HG02938 (cell line): ENCODE measurements around the gene RAPGEF1.
A peak's percentile ranks its signal among the peaks of the same experiment; 100 is the strongest.

Source experiments
- ATAC-seq: cut with Tn5 transposase; IDR thresholded peaks from one replicate; pipeline ENCODE4 v1.9.1; 2021; ENCODE audit warnings: mild to moderate bottlenecking, moderate library complexity; ENCODE audit not compliant: unreplicated experiment

Gene RAPGEF1

DNA sequence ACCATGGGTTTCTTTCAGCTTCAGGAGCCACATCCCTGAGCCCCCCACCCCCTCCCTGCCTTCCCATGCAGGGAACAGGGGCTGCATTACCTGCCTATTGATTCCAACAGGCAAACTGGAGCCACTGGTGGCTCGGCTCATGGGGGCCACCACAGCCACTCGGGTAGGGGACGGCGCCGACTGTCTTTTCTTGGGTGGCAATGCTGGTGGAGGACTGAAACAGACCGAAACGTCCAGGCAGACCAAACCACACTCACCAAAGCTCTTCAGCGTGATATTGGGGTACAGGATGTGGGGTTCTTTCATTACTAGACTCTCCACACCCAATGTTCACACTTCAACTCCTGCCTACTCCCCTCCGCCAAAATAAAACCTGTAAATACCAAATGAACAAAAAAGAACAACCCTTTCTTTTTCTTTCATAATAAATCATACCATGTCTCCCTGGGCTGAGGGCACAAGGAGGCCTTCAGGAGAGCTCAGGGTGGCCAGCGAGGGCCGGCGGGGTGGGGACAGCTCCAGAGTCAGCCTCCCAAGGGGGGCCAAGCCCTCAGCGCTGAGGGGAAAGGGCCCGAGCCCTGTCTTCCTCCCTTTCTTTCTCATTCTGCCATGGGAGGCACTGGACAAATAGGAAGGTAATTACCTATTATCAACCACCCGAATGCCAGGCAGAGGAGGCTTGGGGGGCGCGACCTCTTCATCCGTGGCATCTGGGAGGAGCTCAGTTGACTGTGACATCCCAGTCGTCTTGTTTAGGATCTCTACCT, 111.2 kb downstream of the RAPGEF1 start:
- no peak for ATAC-seq

DNA sequence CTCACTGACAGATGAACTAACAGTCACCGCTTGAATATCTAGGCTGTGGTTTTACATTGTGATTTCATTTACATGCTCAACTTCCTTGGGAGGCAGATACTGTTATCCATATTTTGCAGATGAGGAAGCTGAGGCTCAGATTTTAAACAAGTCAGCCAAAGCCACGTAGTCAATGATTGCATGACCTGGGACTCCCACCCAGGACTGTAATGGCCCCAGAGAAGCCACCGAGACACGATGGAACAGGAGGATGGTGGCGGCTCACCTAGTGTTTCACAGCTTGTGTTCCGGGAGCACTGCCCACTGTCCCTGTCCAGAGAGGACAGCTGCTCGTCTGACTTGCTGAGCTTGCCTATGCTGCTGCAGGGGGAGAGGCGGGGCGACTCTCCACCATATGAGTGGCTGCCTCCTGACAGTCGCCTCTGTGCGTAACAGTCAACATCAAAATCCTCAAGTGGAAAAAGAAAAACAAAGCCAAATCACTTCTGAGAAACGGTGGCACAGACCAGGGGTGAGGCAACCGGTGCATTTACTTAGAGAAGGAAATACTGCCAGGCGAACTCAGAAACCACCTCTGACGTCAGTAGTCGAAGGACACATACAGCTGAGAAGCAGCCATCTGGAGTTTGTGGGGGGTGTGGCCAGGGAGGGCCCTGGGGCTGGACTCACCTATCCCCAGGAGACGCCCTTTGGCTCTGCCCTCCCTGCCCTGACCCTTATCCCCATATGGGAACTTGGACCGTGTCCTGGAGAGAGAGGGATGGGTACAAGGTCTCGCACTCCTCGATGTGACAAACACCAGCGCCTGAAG, 112.0 kb downstream of the RAPGEF1 start:
- ATAC-seq, result no peak

DNA sequence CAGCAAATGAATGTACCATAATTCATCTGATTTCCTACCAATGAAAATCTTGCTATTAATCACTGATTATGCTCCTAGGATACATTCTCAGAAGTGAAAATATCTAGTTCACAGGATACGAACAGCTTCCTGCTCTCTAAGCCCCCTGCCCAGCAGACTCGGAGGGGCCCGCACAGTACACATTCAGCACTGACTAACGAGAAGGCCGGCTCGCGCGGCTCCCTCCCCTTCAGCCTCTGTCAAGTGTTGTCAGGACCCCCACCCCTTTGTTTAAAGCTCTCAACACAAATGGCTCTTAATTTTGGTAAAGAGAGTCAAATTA, 112.6 kb downstream of the RAPGEF1 start:
- ATAC-seq, result no peak

DNA sequence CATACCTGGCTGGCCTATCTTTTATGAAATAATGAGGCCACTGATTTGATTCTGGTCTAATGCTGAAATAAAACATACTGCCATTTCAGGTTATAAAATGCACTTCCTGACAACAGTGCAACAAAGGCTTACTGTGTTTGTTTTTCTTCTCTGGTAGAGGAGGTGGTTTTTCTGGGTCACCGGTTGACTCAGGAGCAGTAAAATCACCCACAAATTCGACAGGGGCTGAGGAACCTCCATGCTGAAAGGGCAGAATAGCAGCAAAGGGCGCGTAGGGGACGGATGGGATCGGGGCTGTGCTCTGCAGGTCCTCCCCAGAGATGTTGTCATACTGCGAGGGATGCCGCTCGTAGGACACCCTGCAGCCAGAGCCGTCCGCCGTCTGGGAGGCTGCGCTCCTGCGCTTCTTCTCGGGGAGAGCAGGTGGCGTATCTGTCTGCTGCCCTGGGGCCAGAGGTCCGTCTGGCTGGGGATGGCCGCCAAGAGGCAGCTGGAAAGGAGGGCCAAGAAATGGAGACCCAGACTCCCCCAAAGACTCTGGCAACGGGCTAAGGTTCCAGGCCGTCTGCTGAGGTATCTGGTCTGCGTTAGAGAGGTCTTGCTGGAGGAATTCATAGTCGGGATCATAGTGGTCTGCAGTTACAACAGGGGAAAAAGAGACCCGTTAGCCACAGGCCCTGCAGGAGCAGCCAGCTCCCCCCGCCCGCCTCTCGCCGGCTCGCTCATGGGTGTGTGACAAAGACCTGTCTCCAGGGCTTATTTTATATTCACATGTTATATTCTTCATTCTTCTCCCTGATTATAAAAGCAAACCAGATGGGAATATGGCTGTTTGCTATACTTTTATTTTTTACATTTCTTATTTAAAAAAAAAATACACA, 113.8 kb downstream of the RAPGEF1 start:
- ATAC-seq, result no peak

DNA sequence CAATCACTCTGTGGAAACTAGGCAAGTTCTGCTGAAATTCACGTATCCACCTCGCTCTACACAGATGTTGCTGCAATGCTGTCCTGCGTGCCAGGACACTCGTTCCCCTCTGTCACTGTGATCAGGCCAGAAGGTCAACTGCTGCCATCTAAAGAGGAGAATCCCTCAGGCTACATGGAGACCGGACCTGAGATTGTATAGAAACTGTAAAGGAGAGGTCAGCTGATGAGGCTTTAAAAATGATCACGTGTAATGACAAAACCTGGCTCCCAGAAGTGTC, 114.4 kb downstream of the RAPGEF1 start:
- ATAC-seq, result no peak

DNA sequence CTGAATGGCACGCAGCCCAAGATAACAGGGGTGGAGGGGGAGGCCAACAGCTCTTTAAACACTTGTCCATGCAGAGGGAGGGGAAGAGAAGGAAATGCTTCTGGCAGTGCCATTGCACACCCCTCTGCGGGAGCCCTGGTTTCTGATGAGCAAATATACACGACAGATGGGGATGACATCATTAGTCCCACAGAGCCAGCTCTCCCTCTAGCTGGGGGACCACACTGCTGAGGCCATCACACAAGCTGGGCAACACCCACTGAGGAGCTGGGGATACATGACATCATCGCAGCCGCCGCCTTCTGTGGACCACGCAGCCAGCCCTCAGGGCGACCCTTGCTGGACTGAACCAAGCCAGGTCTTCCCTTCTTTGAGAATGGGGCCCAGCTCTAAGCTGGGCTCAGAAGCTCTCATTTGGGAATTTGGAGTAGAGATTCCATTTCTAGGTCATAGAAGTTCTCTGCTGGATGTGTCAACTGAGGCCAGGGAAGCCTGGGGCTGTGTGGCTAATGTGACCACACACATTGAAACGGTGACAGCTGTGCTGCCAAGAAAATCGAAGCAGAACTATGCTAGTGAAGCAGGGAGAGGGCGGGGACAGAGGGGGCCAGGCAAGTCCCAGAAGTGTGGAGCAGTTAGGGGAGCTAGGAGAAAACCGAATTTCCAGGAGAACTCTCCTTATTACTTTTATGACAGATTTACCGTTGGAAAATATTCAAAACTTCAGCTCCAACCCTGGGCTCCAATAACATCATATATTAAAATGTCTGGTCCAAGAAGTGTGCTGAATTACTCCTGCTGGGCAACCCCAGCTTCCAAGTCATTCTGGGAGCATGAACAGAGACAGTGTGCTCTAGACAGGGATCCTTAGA, 115.0 kb downstream of the RAPGEF1 start:
- no peak for ATAC-seq

DNA sequence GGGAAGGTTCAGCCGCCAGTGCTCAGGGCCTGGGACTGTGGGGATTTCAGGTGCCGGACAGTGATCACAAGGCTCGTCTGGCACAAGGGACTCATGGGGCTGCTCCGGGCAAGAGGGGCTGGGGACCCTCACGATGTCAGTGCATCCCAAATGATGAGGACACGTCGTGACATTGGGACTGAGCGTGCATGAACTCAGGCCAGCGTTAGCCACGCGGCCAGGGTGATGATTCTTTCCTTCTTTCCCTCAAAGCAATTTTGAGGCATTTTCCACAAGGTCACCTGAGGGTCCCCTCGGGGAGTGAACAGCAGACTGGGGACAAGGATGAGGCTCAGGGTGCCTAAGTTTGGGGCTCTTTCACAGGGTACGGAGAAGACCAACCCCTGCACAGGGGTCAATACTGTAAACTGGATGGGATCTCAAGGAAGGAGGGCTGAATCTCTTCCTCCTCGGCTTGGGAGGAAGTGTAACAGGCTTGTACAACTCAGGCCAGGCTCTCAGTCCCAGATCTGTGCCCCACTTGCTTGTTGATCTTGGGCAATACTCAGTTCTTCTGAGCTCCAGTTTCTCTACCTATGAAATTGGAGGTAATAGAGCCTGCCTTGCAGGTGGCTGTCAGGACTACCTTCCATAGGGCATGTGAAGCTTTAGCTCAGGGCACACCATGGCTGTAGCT, 116.1 kb downstream of the RAPGEF1 start:
- no peak for ATAC-seq

DNA sequence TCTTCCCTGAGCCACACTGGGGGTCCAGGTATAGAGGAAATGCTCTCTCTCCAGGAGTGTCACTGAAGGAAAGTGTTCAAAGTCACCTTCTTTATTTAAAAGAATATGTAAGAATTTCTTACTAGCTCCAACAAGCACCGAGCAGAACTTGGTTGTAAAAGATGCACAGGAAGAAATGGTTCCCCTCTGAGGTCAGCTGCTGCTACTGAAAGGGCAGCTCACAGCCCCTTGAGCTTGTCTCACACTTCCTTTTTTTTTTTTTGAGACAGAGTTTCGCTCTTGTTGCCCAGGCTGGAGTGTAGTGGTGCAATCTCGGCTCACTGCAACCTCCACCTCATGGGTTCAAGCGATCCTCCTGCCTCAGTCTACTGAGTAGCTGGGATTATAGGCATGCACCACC, 117.4 kb downstream of the RAPGEF1 start:
- ATAC-seq, result no peak

DNA sequence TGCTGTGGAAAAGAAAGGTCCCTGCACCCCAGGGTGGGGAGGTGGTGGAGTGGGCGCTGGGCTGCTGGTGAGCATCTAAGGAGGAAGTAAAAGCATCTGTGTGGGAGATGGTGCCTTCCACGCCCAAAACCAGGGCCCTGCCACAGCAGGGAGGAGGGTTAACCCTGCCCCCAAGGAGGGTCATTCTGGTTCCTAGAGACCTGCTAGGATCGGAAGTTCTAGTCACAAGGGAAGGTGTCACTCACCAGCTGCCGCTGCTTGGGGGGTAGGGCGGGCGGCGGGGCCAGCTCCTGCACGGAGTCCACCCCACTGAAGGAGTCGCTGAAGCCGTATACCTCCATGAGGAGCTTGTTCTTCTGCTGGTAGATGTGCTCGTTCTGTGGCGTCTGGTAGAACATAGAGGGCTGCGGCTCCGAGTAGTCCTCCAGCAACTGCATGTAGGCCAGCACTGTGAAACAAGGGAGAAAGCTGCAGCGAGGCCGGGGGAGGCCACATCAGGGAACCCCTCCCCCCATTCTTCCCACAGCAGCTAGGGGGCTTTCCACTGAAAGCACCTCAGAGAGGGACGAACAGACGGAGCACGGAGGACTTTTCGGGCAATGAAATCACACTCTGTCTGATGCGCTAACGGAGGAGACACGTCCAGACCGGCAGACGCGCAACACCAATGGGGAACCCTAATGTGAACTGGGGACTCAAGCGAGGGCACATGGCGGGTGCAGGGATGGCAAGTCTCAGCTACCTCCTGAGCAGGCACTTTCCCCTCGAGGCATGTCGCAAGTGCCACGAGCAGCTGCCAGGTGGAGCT, 118.1 kb downstream of the RAPGEF1 start:
- ATAC-seq, result peak; percentile 48

DNA sequence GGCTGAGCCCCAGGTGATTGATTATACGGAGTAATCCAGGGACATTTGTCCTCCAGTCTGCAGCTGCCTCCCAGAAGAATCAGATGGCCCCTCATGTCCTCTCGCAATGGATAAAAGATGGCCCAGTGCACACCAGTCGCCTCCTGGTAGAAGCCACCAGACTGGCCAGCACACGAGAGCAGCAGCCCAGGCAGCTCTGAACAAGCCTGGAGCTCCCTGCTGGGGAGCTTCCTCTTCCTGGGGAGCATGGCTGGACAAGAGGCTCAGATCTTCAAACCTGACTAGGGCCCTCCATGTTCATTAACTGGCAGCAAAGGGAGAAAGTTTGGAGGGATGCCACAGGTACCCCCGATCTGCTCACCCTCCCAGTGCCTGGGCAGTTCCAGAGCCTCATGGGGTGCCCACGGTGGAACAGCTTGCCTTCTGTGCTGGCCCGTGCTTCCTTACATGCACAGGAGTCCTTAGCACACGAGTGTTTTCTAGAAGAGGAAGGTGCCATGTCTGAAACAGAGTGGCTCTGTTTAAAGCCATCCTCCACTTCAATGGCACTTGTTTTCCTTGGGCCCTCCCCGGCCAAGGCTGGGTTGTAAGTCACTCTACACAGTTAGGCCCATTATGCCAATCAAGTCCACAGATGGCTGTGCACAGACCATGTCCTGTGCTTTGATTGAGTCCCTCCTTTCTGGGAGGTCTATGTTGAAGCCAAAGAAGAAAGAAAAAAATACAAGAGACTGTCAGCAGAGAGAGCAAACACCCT, 118.9 kb downstream of the RAPGEF1 start:
- no peak for ATAC-seq

DNA sequence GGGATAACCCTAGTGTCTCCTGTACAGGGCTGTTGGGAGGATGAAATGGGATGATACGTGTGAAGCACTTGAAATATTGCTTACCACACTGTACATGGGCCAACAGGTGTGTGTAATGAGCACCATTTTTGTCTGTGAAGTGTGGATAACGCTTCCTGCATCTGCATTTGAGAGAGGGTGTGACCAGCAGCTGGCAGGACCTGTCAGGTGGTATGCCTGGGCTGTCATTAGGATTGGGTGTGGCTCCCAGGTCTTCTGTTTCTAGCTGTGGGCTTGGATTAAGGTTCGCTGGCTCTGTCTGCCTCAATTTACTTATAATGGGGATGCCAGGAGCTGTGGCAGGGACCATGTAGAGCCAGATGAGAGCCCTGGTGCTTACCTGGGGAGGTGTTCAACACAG, 120.2 kb downstream of the RAPGEF1 start:
- ATAC-seq, result no peak

DNA sequence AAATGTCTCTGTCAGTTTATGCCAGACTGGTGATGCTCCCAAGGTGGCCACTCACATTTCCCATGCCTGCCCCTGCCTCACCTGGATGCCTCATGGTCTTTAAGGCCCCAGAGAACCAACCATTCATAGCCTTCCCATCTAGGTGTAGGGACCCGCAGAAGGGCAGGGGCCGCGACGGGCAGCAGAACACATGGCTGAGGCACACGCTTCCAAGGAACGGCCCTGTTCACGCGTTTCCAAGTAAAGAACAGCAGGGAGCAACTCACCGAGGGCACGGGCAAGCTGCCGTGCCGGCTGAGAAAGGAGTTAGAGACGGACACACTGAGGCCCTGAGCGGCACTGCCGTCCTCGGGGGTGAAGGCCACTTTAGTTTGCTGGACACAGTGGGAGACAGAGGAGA, 121.1 kb downstream of the RAPGEF1 start:
- no peak for ATAC-seq

DNA sequence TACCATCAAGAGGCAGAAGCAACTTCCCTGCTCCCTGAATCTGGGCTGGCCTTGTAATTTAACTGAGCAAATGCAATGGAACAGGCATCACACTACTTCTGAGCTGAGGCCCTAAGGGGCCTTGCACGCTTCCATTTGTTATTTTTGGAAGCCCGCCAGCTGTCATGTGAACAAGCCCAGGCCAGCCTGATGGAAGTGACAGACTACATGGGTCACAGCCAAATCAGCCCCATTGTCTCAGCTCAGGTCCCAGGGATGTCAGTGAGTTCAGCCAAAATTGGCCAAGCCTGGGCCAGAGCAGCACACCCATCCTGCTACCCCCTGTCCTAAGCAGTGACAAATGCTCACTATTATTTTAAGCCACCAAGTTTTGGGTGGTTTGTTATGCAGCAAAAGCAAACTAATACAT, 121.8 kb downstream of the RAPGEF1 start:
- ATAC-seq, result no peak

DNA sequence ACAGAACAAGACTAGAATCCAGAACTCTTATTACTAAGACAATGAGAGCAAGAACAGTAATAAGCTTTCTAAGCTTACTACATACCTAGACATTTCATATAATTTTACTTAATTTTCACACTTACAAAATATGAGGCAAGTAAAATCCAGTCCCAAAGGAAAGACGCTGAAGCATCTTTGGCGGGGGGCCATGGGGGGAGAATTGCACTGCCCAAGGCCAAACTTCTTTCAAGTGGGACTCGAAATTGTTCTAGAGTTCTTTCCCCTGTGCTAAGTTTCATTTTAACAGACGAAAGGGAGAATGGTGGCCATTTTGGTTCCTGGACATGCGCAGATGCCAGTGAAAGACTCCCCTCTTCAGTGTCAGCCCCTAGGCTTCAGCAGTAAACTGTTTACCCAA, 122.3 kb downstream of the RAPGEF1 start:
- ATAC-seq, result no peak

DNA sequence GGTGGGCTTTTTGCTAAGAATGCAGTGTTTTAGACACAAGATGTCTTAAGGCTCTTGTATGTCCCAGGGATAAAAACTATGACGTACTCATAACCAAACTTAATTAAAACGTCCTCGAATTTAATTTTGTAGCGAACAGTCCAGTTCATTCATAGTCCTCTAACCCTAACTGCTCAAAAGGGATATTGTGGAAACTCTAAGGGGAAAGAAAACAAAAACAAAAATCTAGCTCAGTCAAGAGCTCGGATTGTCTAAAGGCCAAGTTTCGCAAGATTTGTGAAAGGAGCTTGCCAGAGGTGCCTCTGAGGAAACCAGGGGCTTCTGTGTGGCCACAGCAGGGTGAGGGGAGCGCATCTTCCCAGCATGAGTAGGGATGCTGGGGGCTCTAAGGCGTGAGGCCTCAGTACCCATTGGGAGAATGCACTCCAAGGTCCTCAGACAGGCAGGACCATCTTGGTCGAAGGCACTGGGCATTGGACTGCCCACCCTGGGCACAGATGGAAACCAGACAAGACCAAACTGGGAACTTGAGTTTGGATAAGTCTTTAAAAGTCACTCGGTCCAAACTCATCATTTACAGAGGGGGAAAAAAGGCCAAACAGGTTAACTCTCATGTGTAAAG, 122.8 kb downstream of the RAPGEF1 start:
- no peak for ATAC-seq

DNA sequence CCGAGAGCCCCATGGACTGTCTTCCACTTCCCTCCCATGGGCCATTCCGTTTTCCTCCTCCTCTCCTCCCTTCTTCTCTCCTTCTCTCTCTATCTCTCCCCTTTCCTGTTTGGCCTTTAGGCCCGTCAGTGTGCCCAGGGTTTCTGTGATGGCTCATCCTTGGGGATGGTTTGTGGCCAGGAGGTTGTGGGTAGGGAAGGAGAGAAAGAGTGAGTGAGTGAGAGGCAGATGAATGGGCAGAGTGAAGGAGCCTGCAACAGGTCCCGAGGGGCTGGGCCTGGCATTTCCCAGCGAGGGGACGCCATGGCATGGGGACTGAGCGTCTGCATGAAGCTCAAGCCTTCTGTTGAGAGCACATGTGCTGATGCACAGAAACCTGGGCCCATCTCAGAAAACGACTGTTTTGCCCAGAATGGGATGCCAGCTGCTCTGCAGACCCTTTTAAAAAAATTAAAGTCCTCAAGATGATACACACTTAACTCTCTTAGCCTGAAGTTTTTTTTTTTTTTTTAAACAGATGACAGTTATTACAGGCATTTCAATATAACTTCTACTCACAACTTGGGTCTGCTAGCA, 125.4 kb downstream of the RAPGEF1 start:
- ATAC-seq, result no peak

DNA sequence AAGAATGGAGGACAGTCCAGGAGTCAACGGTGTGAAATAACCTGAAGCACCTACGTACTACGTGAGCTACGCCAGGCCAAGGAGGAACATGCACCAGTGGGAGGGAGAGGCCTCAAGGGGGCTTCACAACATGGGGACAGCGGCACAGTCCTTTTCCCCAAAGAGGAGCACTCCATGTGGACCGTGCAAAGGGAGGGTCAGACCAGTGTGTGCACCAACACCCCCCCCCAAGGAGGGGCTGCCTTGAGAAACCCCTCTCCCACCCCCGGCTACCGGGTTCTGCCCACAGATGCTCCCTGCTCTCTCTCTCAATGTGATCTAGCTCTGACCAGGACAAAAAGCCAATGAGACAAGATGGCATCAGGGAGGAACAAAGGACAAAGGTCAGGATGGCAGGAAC, 126.0 kb downstream of the RAPGEF1 start:
- no peak for ATAC-seq

DNA sequence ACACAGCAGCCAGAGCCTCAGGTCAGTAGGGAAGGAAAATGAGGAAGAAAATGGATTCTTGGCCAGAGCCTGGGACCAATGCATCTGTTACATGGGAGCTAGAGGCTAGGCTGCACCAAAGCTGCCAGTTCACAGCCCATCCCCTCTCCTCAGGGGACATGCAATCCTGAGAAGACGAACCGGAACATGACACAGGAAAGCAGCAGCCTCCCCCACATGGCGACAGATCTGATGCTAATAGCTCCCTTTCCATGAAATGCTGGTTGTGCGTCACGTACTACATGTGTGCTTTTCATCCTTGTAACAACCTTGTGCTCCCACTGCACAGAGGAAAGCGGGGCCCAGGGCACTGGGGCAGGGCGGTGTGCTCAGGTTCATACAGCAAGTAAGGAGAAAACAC, 127.0 kb downstream of the RAPGEF1 start:
- ATAC-seq, result no peak
